DND-41 (cell line): Measurements from ENCODE around the gene PNCK.

Experiments used
- ATAC-seq: fragments of 200-7000 bp; cut with Tn5 transposase; 3 replicates; pipeline ENCODE4 v1.9.1; 2021; ENCODE audit warnings: low read depth; ENCODE audit not compliant: insufficient read depth
- DNase-seq: peaks from one replicate; pipeline ENCODE4 v3.0.0-alpha.2; 2020
- H2AFZ ChIP-seq: 2 replicates; pipeline ENCODE4 v1.6.0; 2012; ENCODE audit warnings: low read depth, low read length
- H3K27ac ChIP-seq: 2 replicates; pipeline ENCODE4 v1.5.1; 2012; ENCODE audit warnings: low read length, inconsistent platforms
- H3K27me3 ChIP-seq: fragments of 200-600 bp; sonication (generic); 2 replicates; pipeline ENCODE4 v1.6.0; 2012; ENCODE audit warnings: low read length, mild to moderate bottlenecking, inconsistent platforms; ENCODE audit not compliant: insufficient read depth, poor library complexity
- H3K36me3 ChIP-seq: 2 replicates; pipeline ENCODE4 v1.5.1; 2012; ENCODE audit warnings: low read length, inconsistent platforms; ENCODE audit not compliant: insufficient read depth
- H3K4me1 ChIP-seq: 2 replicates; pipeline ENCODE4 v1.5.1; 2012; ENCODE audit warnings: mild to moderate bottlenecking, low read length; ENCODE audit not compliant: insufficient read depth
- H3K4me2 ChIP-seq: 2 replicates; pipeline ENCODE4 v1.6.0; 2012; ENCODE audit warnings: mild to moderate bottlenecking, moderate library complexity, low read length, inconsistent platforms; ENCODE audit not compliant: insufficient read depth
- H3K4me3 ChIP-seq, 2 experiments: fragments of 200-600 bp in 1 of 2; shearing (Covaris generic) in 1 of 2; 2 replicates each; pipeline ENCODE4 v1.5.1; 2012 to 2016; ENCODE audit warnings: inconsistent platforms in 2 of 2, low read length in 2 of 2, mild to moderate bottlenecking in 2 of 2, low read depth in 1 of 2, moderate library complexity in 1 of 2
- H3K79me2 ChIP-seq: 2 replicates; pipeline ENCODE4 v1.6.0; 2012; ENCODE audit warnings: low read length, inconsistent platforms; ENCODE audit not compliant: insufficient read depth
- H3K9ac ChIP-seq: 2 replicates; pipeline ENCODE4 v1.6.0; 2012; ENCODE audit warnings: low read depth, mild to moderate bottlenecking, inconsistent platforms, low read length, moderate library complexity
- H3K9me3 ChIP-seq: 2 replicates; pipeline ENCODE4 v1.5.1; 2012; ENCODE audit warnings: low read length, moderate library complexity, mild to moderate bottlenecking, inconsistent platforms; ENCODE audit not compliant: insufficient read depth, severe bottlenecking
- H4K20me1 ChIP-seq: 2 replicates; pipeline ENCODE4 v1.6.0; 2012; ENCODE audit warnings: low read length; ENCODE audit not compliant: insufficient read depth
- EZH2 ChIP-seq: IDR thresholded peaks from 3 replicates; pipeline ENCODE4 v1.6.1; 2012; ENCODE audit warnings: borderline replicate concordance, low read depth, mild to moderate bottlenecking, moderate library complexity, low read length, inconsistent platforms; ENCODE audit not compliant: severe bottlenecking
- TF ChIP-seq, protein P1 (sequence below): IDR thresholded peaks from 2 replicates; pipeline ENCODE4 v1.5.1; 2012; ENCODE audit warnings: borderline replicate concordance, low read length, moderate library complexity, mild to moderate bottlenecking; ENCODE audit not compliant: poor library complexity, severe bottlenecking; ENCODE audit errors: extremely low read depth

Gene PNCK

DNA sequence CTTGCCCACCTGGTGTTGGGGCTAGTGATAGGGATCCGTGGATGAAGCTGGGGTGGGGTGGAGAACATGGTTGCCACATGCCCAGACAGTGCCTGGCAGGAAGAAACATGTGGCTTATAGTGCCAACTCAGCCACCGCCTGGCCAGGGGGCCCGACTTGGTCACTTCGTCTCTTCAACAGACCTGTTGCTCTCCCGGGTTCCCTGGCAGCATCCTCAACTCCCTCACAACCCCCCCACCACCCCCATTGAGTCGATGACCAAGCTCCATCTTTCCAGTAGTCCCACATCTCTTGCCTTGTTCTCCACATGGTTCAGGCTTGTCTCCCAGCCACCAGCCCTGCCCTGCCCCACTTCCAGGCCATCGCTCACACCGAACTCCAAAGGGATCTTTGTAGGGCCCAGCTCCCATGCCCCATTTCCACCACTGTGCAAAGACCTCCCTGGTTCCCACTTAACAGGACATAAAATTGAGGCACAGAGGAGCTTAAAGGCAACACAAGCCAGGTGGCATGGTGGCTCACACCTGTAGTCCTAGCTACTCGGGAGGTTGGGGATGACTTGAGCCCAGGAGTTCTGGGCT is 7.8 kb downstream of the PNCK start:
- Histone ChIP-seq H3K9me3 (no peaks in the 10 kb centered on the region), H3K79me2 (no peaks in the 10 kb centered on the region), H3K36me3 (no peaks in the 10 kb centered on the region), H3K27ac (no peak overlapping the region), H2AFZ (no peak overlapping the region), H3K27me3 (no peaks in the 10 kb centered on the region), H3K9ac (no peak overlapping the region), H3K4me3 (no peak overlapping the region), H4K20me1 (no peaks in the 10 kb centered on the region), H3K4me2 (no peak overlapping the region), H3K4me1 (no peaks in the 10 kb centered on the region)
- ATAC-seq = no peak
- TF ChIP-seq, protein P1, sequence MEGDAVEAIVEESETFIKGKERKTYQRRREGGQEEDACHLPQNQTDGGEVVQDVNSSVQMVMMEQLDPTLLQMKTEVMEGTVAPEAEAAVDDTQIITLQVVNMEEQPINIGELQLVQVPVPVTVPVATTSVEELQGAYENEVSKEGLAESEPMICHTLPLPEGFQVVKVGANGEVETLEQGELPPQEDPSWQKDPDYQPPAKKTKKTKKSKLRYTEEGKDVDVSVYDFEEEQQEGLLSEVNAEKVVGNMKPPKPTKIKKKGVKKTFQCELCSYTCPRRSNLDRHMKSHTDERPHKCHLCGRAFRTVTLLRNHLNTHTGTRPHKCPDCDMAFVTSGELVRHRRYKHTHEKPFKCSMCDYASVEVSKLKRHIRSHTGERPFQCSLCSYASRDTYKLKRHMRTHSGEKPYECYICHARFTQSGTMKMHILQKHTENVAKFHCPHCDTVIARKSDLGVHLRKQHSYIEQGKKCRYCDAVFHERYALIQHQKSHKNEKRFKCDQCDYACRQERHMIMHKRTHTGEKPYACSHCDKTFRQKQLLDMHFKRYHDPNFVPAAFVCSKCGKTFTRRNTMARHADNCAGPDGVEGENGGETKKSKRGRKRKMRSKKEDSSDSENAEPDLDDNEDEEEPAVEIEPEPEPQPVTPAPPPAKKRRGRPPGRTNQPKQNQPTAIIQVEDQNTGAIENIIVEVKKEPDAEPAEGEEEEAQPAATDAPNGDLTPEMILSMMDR = no peak
- no peak for TF ChIP-seq EZH2
- DNase-seq = no peak

DNA sequence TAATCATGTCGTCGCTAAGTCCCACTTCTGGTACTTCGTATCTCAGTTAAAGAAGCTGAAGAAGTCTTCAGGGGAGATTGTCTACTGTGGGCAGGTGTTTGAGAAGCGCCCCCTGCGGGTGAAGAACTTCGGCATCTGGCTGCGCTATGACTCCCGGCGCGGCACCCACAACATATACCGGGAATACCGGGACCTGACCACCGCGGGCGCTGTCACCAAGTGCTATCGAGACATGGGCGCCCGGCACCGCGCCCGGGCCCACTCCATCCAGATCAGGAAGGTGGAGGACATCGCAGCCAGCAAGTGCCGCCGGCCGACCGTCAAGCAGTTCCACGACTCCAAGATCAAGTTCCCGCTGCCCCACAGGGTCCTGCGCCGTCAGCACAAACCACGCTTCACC is 11.3 kb downstream of the PNCK start:
- H3K79me2 ChIP-seq = no peaks in the 10 kb centered on the region
- TF ChIP-seq, protein P1 = peak; percentile 39
- no peak for TF ChIP-seq EZH2
- no peaks in the 10 kb centered on the region for H3K27me3 ChIP-seq
- H2AFZ ChIP-seq = no peak overlapping the region
- no peak overlapping the region for H3K4me2 ChIP-seq
- no peak overlapping the region for H3K27ac ChIP-seq
- DNase-seq (no peak), ATAC-seq (no peak)
- no peaks in the 10 kb centered on the region for H3K9me3 ChIP-seq
- no peaks in the 10 kb centered on the region for H4K20me1 ChIP-seq
- H3K4me3 ChIP-seq = no peak overlapping the region
- no peak overlapping the region for H3K9ac ChIP-seq
- no peaks in the 10 kb centered on the region for H3K36me3 ChIP-seq
- no peaks in the 10 kb centered on the region for H3K4me1 ChIP-seq

- ATAC-seq = no peak
- Histone ChIP-seq H3K4me3 (no peak overlapping the region), H3K9ac (no peak overlapping the region), H3K4me2 (no peak overlapping the region), H3K79me2 (no peaks in the 10 kb centered on the region), H3K36me3 (no peaks in the 10 kb centered on the region), H3K4me1 (no peaks in the 10 kb centered on the region), H4K20me1 (no peaks in the 10 kb centered on the region), H2AFZ (no peak overlapping the region), H3K27ac (no peak overlapping the region), H3K9me3 (no peaks in the 10 kb centered on the region), H3K27me3 (no peaks in the 10 kb centered on the region)
- DNase-seq = no peak
- no peak for TF ChIP-seq EZH2
- TF ChIP-seq, protein P1 = no peak
These were observed 14.3 kb downstream of the PNCK start for GRCh38 chrX:153659268-153659667.
